GM21619 (cell line): ENCODE results near the gene HGS.

Experiments used
- ATAC-seq: cut with Tn5 transposase; IDR thresholded peaks from one replicate; pipeline ENCODE4 v1.9.1; 2021; ENCODE audit not compliant: unreplicated experiment

The HGS gene

DNA sequence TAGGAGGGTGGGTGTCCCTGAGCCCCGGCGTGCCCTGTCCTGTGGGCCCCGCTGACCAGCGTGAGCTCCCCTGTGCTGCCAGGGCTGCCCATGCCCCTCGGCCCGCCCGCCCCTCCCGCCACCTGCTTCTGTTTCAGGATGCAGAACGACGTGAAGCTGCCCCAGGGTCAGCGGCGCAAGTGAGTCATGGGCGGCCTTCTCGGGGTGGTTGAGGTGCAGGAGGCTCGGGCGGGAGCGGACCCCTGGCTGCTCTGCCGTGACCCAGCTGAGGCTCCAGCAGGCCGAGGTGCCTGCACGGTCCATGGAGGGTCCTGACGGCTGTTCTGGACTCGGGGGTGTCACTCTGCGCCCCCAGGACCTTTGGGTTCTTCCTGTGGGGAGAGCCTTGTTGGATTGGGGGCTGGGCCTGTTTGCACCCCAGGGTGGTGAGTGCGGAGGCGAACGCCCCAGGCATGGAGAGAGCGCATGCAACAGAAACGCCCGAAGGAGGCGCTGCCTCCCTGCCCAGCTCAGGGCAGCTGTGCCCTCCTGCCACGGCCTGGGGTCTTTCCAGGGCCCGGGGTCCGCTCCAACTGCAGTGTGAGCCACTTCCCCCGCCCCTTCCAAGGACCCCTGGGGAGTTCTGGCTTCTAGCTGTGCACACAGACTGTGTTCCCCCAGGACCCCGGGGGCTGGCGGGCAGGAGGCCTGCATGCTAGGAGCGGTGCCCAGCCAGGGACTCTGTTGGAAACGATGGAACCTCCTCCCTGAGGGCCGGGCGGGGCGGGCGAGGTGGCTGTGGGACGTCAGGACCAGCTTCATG lies 32.3 kb downstream of the HGS start:
- ATAC-seq, result no peak

GRCh38 chr17:81716674-81716996 lies 32.8 kb downstream of the HGS start:
- ATAC-seq, result no peak

DNA sequence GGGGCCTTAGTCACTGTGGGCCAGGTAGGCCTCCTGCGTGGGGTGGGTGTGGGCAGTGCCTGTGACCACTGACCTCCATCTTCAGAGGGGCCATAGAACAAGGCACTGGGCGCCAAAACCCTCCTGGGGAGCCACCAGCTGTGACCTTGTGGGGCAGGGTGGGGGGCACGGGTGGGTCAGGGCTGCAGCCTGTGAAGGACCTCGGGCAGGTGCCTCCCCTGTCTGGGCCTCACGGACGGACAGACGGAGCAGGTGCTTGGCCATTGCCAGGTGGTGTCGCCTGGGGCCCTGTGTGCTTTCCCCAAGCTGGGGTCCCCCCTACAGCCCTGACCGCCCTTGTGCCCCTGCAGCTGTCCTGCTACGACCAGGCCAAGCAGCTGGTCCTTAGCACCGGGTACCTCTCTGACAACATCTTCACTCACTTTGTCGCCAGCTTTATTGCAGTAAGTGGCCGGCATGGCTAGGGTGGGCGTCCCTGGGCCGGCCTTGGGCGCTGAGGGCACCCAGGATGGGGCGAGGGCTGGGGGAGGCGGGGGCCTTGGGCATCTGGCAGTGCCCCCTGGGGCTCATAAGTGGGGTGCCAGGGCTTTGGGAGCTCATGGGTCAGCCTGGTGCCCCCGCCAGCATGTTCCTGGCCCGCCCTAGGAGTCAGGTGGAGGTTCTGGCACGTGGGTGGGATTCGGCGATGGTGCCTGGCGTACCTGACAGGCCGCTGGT lies 33.4 kb downstream of the HGS start:
- ATAC-seq, result no peak

GRCh38 chr17:81717766-81718089 lies 33.9 kb downstream of the HGS start:
- no peak for ATAC-seq

DNA sequence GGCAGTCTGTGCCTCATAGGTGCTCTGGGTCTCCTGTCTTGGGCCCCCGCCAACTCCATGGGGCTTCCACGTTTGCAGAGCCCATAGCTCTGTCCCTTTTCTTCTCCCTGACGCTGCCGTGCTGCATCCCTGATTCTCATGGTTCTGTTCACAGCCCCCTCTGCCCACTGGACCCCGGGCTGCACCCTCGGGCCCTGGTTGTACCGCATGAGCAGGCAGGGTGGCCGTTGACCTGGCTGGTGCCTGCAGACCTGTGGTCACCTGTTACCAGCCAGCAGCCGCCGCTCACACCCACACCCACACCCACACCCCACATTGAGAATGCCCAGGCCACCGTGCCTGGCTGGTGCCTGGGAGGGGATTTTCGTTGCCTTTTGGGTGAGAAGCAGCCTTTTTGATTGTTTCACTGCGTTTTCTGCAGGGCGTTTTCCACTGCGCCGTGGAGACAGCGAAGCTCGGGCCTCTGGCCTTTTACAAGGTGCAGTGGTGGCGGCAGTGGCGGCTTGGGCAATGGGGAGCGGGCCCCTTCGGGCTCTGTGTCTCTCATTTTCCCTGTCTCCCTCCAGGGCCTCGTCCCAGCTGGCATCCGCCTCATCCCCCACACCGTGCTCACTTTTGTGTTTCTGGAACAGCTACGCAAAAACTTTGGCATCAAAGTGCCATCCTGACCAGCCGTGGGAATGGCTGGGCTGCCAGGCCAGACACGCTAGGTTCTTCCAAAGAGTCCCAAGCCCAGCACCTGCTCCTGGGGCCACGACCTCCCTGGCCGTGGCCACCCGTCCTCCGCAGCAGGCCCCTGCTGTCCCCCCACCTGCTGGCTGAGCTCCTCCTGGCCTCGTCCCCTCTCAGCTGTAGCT lies 35.8 kb downstream of the HGS start:
- ATAC-seq, result no peak

- ATAC-seq, result no peak
Observed at GRCh38 chr17:81720267-81721071, 36.7 kb downstream of the HGS start.

DNA sequence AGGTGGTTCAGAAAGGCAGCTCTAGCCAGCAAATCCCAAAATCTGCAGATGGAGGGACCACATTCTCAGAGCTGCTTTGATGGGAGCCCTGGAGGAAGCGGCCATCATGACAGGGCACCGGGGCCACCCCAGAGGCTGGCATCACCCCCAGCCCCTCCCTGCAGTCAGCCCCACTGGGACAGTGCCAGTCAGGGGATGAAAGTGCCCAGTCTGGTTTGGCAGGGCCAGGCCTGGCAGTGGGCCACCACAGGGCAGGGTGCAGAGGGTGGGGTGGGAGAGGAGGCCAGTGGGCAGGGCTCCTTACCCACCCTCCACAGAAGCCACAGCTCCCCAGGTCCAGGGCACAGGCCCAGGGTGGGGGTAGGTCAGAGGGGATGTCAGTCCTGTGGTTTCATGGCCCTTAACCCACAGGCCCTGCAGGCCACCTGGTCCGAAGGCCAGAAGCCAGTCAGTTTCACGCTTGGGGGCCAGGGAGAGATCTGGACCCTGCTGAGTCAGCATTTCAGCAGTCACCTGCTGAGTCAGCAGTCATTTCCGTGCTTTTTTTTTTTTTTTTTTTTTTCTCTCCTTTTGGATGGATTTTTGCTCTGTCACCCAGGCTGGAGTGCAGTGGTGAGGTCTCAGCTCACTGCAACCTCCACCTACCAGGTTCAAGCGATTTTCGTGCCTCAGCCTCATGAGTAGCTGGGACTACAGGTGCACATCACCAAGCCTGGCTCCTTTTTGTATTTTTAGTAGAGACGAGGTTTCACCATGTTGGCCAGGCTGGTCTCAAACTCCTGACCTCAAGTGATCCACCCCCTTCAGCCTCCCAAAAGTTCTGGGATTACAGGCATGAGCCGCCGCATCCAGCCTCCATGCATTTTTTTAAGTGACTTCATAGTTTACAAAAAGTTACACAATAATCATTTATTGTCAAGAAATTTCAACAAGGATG lies 38.6 kb downstream of the HGS start:
- no peak for ATAC-seq

- ATAC-seq, result no peak
Observed at GRCh38 chr17:81723651-81724209, 39.9 kb downstream of the HGS start.

- ATAC-seq, result no peak
Observed at GRCh38 chr17:81725439-81725838, 41.6 kb downstream of the HGS start.

- no peak for ATAC-seq
Observed at GRCh38 chr17:81726004-81726403, 42.2 kb downstream of the HGS start.

- ATAC-seq, result no peak
Observed at GRCh38 chr17:81727324-81728031, 43.7 kb downstream of the HGS start.

DNA sequence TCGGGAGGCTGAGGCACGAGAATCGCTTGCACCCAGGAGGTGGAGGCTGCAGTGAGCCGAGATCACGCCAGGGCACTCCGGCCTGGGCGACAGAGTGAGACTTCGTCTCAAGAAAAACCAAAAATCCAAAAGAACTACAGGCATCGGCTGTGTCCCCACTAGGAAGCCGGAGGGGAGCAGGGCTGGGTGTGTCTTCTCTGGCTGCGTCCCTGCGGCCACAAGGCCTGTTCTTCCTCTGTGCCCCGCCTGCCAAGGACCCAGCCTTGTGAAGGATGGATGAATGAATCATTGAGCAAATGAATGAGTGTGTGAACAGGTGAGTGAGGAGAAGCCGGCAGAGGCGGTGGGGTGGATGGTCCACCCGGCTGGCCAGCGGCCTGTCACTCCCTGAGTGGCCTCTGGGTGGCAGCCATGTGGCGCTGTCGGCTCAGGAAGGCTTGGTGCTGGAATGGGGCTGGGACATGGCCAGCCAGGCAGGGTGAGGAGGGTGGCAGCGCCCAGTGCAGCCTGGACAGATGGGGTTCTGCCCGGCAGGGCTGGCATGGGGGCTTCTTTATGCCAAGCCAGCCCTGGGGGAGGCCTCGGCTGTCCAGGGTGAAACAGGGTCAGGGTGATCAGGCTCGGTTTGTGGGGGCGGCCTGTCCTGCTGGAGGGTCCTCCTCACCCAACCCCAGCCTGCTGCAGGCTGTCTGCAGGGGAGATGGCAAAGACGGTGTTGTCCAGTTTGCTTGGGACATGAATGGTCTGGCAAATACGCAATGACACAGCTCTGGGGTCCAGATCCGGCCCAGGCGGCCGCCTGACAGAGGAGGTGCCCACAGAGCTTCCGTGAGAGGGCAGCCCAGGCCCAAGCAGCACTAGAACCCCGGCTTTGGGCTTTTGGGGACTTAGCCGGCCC lies 49.9 kb downstream of the HGS start:
- ATAC-seq, result no peak

DNA sequence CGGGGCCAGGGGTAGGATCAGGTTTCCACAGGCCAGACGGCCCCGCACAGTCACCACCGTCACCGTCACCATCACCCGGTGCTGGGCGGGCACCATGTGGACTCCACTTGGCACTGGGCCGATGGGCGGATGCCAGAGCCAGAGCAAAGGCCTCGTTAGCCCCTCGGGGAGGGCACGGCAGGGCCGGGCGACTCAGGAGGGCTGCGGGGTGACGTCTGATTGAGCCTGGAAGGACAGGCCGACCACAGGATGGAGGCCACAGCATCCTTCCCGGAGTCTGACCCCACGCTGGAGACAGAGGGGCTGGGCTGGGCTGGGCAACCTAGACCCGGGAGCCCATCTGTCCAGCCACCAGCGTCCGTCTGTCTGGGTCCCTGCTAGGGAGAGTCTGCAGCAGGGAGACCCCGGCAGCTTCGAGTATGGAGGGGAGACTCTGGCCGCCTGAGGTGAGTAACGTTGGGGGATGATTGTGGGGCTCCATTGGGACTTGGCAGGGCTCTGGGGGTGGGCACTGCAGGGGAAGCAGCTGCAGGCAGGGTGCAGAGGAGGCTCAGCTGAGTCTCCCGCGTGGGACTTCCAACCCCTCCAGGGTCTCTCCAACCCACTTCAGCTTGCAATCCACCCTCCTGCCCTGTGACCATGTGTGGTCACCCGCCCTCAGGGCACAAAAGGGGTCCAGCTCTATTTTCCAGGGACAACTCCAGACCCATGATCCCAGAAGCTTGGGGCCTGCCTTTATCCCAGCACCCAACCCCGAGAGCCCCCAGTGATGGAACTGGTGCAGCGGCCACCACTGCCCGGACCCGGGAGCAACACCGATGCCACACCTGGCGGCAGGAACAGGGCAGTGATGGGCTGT lies 50.8 kb downstream of the HGS start:
- ATAC-seq, result no peak

DNA sequence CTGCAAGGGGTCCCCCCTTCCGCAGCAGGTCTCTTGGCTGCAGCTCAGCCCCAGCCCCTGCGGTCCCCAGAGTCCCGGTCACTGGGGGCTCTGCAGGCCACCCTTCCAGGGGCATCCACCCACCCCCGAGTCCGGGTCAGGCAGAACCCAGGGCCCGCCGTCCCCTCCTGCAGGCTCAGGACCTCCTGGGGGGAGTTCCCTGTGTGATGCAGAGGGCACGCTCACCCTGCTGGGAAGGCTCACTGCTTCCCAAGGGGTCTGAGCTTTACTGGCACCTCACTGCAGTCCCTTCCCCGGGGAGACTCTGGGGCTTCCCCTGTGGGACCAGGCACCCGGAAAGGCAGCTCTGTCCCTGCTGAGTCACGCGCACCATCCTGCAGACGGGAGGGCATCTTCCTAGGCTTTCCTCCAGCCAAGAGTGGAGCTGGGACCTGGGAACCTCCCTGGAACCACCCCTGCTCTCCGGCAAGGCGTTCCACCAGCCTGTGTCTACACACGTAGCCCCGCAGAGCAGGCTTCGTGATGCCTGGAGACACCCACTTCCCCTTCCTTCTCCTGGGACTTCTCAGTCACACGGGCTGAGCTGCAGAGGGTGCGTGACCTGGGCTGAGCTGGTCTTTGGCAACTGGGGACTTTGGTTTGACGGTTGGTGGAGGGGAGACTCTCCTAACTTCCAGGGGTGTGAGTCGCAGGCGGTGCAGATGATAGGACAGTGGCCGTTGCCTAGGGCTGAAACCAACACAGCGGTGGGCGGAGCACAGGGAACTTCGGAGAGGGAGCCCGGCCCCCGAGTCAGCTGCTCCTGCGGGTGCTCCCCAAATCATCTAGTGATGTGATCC lies 51.7 kb downstream of the HGS start:
- ATAC-seq, result peak; percentile 51

DNA sequence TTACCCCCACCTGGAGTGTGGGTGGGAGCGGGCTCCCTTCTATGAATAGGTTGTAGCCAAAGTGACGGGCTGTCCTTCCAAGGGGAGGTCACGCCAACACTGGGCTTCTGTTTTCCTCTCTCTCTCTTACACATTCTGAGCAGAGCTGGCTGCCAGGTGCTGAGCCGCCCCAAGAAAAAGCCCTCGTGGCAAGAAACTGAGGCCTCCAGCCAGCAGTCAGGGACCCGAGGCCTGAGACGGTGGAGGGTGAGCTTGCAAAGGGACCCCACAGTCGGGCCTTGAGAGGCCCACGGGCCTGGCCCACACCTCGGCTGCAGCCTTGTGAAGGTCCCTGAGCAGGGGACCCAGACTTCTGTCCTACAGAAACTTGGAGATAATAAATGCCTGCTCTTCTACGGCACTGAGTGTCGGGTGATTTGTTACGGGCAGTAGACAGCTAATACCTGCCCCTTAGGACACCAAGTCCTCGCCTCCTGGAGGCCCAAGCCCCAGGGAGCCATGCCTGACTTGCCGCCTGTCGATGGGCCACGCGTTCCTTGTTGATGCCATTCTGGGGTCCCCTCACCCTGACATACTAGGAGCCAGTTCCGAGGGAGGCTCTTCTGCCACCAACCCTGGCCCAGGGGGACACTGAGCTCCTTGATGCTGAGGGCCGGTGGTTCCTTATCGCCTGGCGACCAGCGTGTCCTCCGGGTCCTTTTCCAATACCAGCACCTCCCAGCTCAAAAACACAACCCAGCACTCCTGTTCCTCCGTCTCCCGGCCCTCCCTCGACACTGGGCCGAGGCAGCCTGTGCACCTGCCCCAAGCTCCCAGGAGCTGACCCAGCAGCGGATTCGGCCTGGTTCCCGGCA lies 54.4 kb downstream of the HGS start:
- no peak for ATAC-seq
